Lower leg skin (tissue), 3 donors: ENCODE results near the gene APRT.
"Not testable (repeated sequence)": the region's sequence is repeated elsewhere in the genome, so short reads cannot be mapped to it uniquely, and the experiment has no call there.

Source experiments
- CTCF ChIP-seq, 3 donors: fragments of 450-650 bp; IDR thresholded peaks; one replicate each; pipeline ENCODE4 v1.5.1; 2016; ENCODE audit warnings: antibody characterized with exemption in 3 of 3, mild to moderate bottlenecking in 3 of 3, moderate library complexity in 2 of 3
- POLR2A ChIP-seq, 2 donors: fragments of 450-650 bp; IDR thresholded peaks; one replicate each; pipeline ENCODE4 v1.6.1; 2016 to 2017; ENCODE audit warnings: antibody characterized with exemption in 2 of 2, mild to moderate bottlenecking in 1 of 2, moderate library complexity in 1 of 2

DNA sequence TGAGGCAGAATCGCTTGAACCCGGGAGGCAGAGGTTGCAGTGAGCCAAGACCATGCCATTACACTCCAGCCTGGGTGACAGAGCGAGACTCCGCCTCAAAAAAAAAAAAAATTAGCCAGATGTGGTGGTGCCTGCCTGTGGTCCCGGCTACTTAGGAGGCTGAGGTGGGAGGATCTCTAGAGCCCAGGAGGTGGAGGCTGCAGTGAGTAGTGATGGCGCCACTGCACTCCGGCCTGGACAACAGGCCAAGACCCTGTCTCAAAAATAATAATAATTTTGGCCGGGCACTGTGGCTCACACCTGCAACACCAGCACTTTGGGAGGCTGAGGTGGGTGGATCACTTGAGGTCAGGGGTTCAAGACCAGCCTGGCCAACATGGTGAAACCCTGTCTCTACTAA, 23.0 kb downstream of the APRT start:
- not testable (repeated sequence) for TF ChIP-seq CTCF, POLR2A (IDR thresholded peaks at IDR 0.05)
